Measurements from ENCODE around the gene CLCN7.
"Not testable (repeated sequence)": the region's sequence is repeated elsewhere in the genome, so short reads cannot be mapped to it uniquely, and the experiment has no call there.

Gene CLCN7

DNA sequence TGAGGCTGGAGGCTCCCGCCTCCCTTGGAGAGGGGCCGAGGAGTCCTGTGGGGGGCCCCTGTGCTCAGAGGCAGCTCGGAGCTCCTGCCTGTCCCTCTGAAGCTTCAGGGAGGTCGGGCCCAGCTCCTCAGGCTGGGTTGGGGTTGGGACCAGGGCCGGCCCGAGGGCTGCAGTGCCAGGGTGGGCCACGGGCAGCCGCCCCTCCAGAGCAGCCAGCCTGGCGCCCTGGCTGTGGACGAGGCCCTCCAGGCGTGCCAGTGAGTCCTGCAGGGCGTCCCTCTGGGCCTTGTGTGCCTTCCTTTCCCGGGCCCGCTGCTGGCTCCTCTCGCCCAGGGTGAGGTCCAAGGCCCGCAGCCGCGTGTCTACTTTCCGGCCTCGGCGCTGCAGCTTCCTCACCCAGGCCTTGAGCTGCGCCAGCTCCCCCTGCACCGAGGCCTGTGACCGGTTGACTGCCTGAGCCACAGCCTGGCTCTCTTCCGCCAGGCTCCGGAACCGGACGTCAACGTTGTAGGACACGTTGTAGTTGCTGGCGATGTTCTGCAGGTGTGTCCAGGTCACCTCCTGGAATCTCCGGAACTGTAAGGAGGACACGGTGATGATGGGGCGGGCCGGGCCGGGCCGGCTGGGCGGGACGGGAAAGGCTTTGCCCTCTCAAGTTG lies 12.7 kb upstream of the CLCN7 start:
- no peak for DNase-seq (ENCODE audit: low read depth)

GRCh38 chr16:1486551-1487390 lies 11.9 kb upstream of the CLCN7 start:
- no peak for DNase-seq (ENCODE audit: low read depth)

DNA sequence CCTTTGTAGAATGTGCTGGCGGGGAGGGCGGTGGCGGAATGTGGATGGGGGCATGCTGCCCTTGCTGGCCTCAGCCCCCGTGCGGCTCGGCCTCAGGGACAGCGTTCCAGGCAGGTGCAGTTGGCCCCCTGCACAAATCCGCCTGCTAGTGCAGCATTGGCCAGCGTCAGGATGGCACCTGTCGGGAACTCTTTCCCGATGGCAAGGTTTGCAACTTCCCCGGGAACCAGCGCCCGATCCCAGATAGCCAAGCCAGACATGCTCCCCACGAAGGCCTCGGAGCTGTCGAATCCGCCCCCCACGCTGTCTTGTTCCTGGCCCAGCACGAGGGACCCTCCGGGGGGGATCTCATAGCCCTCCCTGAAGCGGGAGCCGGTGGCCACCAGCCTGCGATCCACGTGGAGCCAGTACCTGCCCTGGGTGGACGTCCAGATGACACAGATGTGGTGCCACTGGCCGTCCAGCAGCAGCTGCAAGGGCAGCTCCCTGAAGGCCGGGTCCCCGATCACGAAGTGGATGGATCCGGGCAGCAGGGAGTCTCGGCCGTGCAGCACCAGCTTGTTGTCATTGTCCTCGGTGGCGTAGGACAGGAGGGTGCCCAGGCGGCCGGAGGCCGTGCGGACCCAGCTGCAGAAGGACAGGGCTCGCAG lies 11.1 kb upstream of the CLCN7 start:
- DNase-seq (ENCODE audit: low read depth), result no peak

GRCh38 chr16:1481906-1482835 lies 7.3 kb upstream of the CLCN7 start:
- no peak for DNase-seq (ENCODE audit: low read depth)

DNA sequence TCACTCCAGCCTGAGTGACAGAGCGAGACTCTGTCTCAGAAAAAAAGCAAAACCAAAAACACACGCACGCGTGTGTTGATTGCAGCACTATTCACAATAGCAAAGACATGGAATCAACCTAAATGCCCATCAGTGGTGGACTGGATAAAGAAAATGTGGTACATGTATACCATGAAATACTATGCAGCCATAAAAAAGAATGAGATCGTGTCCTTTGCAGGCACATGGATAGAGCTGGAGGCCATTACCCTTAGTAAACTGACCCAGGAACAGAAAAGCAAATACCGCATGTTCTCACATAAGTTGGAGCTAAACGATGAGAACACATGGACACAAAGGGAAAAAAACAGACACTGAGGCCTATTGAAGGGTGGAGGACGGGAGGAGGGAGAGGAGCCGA lies 4.1 kb upstream of the CLCN7 start:
- not testable (repeated sequence) for DNase-seq (ENCODE audit: low read depth)

DNA sequence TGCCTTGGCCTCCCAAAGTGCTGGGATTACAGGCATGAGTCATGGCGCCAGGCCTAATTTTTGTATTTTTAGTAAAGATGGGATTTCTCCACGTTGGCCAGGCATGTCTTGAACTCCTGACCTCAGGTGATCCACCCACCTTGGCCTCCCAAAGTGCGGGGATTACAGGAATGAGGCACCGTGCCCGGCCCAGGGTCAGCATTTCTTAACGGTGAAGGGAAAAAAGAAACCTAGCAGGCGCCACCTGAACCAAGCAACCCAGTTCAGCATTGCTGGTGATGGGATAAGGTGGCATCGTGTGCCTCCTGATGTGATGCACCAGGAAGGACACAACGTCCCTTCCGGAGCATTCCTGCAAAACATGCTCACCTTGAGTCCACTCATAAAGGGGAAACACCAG lies 2.2 kb upstream of the CLCN7 start:
- no peak for DNase-seq (ENCODE audit: low read depth)

DNA sequence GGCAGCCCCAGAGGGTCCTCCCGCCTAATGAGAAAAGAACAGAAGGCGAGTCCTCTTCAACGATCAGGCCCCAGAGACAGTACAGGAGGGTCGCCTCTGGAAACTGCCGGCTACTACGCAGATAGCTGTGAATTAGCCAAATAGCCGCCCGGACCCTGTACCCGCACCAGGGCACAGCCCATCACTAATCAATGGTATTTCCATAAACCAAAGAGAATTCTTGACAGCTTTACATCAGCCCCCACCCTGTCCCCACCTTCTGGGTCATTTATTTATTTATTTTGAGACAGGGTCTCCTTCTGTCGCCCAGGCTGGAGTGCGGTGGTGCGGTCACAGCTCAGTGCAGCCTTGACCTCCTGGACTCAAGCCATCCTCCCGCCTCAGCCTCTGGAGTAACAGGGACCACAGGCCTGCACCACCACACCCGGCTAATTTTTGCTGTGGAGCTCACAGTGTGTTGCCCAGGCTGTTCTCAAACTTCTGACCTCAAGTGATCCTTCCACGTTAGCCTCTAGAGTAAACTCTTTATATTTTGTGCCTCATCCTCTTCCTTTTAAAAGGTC lies 805 bp upstream of the CLCN7 start:
- no peak for DNase-seq (ENCODE audit: low read depth)

- no peak for DNase-seq (ENCODE audit: low read depth)
These were observed 589 bp downstream of the CLCN7 start for GRCh38 chr16:1474082-1474795.

DNA sequence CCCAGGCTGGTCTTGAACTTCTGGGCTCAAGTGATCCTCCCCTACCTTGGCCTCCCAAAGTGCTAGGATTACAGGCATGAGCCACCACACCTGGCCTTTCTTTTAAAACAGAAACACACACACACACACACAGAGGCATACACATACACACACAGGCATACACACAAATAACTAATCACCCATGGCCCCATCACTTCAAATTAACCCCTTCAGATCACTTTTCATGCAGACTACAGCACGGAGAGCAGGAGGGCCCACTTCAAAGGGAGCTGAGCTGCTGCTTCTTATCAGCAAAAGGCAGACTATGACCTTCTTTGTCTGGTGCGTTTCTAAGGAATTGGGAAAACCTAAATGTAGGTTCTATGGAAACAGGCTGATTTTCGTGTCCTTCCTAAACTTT lies 1.9 kb downstream of the CLCN7 start:
- no peak for DNase-seq (ENCODE audit: low read depth)

GRCh38 chr16:1471569-1472194 lies 3.1 kb downstream of the CLCN7 start:
- DNase-seq (ENCODE audit: low read depth), result no peak

GRCh38 chr16:1470481-1471251 lies 4.2 kb downstream of the CLCN7 start:
- DNase-seq (ENCODE audit: low read depth), result no peak

- no peak for DNase-seq (ENCODE audit: low read depth)
These were observed 5.1 kb downstream of the CLCN7 start for GRCh38 chr16:1469693-1470201.

- not testable (repeated sequence) for DNase-seq (ENCODE audit: low read depth)
These were observed 5.7 kb downstream of the CLCN7 start for GRCh38 chr16:1469141-1469540.

DNA sequence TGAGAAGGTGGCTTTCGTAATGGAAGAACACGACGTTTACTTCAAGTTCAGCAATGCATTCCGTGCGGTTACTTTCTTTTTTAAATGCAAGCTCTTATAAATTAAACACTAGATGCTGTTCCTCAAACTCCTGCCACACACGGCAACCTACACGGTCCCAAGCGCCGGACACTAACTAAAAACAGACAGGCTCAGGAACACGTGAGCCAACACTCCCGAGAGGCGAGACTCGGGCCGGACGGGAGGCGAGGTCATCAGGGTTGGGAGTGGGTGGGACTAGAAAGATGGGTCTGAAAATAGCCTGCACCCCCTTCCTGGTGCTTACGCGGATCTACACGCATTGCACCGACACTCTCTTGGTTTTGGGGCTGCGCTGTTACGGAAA lies 6.4 kb downstream of the CLCN7 start:
- DNase-seq (ENCODE audit: low read depth), result no peak

GRCh38 chr16:1466968-1467521 lies 7.8 kb downstream of the CLCN7 start:
- no peak for DNase-seq (ENCODE audit: low read depth)

GRCh38 chr16:1466054-1466453 lies 8.8 kb downstream of the CLCN7 start:
- no peak for DNase-seq (ENCODE audit: low read depth)

GRCh38 chr16:1465567-1465915 lies 9.3 kb downstream of the CLCN7 start:
- DNase-seq (ENCODE audit: low read depth), result no peak

- no peak for DNase-seq (ENCODE audit: low read depth)
These were observed 9.8 kb downstream of the CLCN7 start for GRCh38 chr16:1464894-1465566.

Data from stimulated activated CD8-positive, alpha-beta memory T cell treated with anti-CD3 and anti-CD28 coated beads, Interleukin-12 subunit alpha, Interleukin-12 subunit beta, amount 100 ng/mL, for 4 hours (primary cell).